ENCODE measurements around the gene SGCA. TPM values are rescaled to one million over a fixed set of nuclear protein-coding genes. Genes with fewer than 3 reads are reported as not detected.

The SGCA gene
- total RNA-seq, 1 donor from 2014 or later, result 0.64 TPM

DNA sequence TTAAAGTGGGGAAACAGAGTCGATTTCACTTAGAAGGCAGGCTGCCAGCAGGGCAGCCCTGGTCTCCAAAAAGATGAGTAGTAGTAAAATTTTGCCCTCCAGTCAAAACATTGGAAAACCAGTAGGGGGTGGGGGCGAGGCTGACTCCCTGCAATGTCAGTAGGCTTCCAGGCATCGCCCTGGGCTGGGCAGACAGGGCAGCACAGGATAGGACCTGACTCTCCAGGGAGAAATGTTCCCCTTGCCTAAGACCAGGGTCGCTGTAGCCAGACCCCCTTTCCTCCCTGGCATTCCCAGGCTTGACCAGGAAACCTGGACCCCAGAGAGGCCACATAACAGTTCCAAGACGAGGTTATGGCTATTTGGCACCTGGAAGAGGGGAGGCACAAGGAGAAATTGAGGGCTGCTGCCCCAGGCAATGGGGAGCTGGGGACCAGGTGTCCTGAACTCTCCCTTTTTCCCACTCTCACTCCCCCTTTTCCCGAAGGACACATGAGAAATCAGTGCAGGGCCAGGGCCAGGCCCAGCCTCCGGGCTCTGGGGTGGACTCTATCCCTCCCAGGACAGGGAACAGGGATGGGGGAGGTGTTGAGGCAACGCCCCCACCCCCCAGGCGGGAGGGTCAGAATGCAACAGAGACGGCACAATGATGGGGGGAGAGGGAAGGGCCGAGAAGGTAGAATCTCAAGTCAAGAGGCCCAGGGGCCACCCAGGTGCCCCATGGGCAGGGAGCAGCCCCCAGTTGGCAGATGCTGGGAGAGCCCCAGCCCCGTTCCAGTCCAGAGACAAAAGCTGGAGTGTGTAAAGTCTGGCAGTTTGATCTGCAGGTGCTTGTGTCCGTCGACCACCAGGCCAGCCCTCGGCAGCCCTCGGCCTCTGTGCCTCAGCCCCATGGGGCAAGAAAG is 31.3 kb upstream of the SGCA start:
- no peak for ATAC-seq

DNA sequence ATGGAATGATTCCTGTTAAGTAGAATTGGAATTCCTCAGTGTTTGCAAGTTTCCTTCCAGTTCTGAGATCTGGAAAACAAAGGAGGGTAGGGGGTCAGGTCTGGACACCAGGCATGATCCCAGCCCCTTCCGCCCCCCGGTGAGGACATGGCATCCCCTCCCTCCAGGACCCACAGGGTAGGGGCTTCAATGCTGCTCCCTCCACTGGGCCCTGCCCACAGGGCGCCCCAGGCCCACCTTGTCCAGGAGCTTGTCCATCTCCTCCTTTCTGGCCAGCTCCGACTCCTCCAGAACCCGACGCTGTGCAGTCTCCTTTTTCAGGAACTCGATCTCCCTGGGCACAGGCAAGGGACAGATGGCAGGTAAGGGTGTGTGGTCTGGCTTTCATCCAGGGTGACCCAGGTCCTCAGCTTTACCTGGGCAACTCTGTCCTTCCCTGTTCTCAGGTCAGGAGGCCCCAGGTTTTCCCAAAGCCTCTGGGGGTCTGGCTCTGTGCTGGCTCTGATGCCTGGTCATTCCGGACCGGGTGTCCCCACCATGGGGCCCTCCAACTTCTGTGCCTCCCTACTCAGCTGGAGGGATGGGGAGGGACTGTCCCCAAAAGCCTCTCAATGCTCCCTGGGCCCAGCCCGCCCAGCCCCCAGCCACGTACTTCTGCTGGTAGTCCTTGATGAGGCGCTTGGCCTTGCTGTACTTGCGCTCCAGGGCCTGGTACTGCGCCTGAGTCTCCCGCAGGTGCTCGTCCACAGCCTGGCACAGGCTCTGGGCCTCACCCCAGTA is 30.3 kb upstream of the SGCA start:
- no peak for ATAC-seq

DNA sequence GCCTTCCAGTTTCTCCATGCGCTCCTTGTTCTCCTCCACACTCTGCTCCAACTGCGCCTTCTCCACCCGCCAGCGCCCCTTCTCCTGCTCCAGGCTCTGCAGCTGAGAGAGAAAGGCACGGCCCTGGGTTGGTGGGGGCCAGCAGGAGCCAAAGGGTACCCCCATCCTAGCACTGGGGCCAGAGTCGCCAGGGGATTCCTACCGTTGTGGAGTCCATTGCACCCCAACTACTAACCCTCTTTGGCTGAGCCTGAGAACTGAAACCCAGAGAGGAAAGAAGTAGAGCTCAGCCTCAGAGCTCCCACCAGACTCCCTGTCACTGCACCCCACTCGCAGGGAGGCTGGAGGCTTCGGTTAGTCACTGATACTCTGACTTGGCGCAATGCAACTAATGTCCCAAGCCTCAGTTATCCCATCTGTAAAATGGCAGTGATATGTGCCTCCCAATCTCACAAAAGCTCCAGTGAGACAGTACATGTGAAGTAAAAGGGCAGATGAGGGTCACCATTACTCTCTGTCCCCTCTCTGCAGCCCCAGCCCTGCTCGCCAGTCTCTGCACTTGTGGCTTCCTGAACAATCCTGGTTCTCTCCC is 29.6 kb upstream of the SGCA start:
- ATAC-seq, result no peak

DNA sequence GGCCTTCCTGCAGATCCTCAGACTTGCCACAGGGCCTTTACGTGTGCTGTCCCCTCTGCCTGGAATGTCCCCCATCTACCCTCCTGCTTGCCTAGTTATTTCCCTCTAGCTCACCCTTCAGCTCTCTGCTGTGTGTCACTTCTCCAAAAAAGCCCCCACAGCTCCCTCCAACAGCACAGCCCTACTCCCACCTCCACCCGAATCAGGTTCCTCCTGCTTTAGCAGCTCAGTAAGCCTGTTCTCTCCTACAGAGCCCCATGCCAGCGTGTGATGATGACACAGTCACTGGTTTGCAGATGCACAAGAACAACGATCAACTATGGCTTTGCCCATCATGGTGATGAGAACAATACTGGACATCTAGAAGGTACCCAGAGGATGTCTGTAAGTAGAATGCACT is 28.8 kb upstream of the SGCA start:
- no peak for ATAC-seq

DNA sequence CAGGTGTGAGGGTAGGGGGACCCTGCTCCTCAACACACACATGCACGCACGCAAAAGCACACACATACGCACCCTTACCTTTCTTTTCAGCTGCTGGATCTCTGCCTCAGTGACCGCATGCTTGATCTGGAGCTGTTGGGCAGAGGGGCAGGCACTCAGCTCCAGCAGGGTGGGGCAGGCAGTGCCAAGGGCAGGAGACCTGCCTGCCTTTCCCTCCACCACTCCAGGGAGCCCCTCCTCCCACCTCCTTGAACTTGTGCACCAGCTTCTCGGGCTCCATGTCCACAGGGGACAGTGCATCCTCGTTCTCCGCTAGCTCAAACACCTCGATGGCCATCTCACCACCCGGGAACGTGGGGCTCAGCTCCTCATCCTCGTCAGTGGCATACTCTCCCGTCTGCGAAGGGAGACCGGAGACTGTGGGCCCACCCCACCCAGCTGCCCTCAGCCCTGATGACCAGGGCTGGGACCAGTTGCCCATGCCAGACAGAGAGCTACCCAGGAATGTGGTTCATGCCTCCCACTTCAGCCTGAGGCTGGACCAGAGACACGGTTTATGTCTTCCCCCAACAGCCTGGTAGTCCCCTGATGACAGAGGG is 26.5 kb upstream of the SGCA start:
- no peak for ATAC-seq

DNA sequence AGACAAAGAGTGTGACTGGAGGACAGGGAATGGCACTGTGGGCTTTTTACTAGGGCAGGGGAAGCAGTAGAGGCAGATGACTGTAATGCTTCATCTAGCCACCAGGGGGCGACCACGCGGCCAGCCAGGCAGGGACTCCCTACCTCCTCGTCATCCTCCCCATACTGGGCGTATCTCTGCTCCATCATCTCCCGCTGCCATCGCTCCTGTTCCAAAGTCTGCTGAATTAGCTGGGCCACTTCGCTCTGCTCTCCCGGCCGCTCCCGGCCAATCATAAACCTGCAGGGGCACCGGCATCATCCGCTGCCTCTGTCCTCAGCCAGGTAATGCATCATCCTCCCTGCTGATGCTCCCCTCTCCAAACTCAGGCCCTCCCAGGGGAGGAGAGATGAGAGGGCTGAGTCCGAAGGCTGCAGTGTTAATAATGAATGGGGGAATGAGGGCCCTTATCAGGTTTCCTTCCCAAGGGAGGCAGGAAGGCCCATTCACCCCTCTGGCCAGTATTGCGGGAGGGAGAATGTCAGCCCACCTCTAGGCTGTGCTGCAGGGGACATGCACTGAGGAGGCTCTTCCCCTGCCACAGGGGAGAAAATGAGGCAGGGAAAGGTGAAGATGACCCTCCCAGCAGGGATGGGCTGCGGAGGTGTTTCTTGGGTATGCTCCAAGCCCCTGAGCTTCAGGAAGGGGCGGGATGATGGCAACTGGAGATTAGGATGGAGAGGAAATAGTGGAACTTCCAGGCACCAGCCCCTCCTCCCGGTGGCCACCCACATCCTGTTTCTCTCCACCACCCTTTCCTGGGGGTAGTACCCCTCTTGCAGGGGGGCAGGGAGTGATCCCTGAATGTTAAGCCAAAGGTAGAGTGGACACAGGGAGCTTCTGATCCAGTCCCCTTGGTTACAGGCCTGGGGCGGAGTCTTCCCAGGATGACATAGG is 25.6 kb upstream of the SGCA start:
- peak; percentile 75 for ATAC-seq

DNA sequence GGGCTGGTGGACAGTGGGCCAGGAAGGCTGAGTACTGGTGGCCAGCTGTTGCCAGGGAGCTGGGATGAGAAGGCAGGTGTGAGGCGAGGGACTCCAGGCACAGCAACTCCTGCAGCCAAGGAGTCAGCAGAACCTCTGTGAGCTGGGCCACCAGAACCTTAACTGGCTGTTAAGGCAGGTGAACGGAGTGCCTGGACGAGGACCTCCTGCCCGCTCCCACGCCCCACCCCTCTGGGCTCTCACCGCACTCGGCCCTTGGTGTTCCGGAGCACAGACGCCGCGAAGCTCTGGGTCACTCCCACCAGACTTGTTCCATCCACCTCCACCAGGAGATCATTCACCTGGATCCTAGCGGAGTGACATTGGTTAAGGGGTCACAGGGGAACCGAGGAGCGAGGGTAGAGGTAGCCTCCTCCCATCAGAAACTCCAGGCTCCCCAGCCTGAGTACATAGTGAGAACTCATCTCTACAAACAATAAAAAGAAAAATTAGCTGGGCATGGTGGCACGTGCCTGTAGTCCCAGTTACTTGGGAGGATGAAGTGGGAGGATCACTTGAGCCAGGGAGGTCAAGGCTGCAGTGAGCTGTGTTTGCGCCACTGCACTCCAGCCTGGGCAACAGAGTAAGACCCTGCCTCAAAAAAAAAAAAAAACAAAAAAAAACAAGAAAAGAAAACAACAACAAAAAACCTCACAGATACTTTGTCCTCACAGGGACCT is 24.6 kb upstream of the SGCA start:
- no peak for ATAC-seq

DNA sequence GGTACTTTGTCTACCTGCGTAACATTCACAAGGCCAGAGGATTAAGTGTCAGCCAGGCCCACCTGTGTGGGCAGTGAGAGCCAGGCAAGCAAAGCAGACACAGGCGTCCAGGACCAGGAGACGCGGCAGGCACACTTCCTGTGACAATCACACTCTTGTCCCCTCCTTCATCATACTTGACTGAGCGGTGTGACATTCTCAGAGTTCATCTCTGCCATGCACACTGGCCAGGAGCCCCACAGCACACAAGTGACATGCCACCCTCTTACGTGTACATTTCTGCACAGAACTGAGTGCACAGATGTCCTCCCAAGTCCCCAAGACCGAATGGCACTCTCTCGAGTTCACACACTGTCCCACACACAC is 24.1 kb upstream of the SGCA start:
- no peak for ATAC-seq

DNA sequence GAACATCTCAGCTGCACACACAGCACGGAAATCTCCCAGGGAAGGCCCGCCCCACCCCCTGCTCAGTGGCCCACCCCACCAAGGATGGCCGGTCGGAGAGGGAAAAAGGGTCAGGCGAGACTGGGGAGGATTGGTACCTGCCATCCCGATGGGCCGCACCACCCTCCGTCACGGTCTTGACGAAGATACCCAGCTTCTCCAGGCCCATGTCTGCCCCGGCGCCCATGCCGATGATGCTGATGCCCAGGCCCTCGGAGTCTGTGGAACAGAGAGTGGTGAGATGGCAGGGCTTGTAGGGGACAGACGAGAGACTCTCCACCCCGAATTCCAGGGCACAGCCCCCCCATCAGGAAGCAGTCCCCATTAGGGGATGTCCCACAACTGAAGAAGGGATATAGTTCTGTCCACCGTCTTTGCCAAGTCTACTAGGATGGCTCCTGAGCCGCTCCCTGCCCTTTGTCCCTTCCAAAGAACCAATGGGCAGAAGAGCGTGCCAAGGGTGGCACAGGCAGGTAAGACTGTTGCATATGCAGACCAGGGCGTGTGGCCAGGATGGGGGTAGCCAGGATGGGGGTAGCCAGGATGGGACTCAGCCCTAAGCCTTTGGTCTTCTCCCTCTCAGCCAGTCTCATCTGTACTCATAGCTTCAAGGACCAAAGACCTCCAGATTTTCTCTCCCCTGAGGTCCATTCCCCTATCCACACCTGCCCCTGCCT is 22.2 kb upstream of the SGCA start:
- no peak for ATAC-seq

DNA sequence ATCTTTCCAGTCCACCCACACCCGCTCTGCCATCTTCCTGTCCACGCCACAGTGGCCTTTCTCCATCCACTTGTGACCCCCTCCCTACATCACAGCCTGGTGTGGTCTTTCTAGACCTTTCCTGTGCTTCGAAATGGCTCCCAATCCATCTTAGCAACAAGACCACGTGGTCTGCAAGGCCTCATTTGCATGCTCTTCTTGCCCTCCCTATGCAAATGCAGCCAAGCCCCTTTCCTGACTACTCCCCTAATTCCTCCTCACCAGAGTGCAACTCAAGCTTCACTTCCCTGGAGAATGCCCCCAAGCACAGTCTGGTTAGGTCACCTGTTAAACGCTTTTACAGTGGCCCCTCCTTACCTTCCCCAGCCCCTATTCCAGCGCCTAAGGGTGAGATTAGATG is 21.4 kb upstream of the SGCA start:
- ATAC-seq, result no peak

DNA sequence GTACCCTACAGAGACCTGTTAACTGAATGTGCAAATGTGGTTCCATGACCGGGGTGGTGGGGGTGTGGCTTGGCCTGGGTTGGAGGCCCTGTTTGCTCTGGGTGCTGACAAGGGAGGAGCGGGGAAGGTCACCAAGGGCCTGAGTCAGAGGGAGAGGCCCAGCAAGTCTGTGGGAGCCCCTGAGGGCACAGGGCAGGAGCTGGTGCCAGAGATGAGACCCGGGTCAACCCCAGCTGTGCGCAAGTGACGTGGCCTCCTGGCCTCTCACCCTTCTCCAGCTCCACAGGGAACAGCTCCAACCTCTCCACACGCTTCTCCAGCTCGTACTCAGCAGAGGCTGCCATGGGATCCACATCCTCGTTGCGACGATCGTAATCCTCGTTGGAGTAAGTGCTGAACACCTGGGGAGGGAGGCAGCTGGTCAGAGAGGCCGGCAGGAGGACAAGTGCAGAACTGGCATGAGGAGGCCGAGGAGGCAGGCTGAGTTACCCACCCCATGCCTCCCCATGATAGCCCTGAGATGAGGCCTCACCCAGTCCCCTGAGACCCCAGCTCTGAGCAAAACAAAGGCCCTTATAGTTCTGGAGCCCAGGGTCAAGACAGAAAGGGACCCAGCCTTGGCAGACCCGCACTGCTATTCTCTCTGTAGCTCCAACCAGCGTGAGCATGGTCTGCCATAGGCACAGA is 20.8 kb upstream of the SGCA start:
- peak; percentile 66 for ATAC-seq

DNA sequence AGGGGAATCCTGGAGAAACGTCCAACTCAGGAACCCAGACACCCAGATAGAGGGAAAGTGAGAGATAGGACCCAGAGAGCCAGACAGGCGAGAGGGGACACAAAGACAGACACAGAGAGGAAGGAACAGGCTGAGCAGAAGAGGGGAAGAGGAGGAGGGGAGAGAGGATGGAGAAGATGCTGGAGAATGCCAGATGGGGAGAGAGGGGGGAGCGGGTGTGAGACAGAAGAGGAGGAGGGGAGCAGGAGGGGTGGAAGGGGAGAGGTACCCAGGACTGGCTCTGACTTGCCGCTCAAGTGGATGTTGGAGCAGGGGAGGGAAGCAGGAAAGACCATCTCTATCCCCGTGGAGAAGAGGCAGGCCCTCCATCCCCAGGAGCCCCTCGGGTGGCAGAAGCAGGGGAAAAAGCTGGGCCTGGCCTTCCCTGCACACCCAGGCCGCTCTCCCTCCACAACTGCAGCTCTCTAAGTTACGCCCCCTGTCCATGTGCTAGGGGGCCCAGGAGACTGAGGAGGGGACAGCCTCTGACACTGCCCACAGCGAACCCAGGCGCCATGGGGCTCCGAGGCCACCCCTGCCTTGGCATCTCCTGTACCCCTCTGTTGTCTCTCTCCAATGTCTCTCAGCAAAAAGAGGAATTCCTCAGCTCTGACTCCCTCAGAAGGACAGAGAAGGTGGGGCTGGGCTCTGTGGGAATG is 20.1 kb upstream of the SGCA start:
- ATAC-seq, result no peak

DNA sequence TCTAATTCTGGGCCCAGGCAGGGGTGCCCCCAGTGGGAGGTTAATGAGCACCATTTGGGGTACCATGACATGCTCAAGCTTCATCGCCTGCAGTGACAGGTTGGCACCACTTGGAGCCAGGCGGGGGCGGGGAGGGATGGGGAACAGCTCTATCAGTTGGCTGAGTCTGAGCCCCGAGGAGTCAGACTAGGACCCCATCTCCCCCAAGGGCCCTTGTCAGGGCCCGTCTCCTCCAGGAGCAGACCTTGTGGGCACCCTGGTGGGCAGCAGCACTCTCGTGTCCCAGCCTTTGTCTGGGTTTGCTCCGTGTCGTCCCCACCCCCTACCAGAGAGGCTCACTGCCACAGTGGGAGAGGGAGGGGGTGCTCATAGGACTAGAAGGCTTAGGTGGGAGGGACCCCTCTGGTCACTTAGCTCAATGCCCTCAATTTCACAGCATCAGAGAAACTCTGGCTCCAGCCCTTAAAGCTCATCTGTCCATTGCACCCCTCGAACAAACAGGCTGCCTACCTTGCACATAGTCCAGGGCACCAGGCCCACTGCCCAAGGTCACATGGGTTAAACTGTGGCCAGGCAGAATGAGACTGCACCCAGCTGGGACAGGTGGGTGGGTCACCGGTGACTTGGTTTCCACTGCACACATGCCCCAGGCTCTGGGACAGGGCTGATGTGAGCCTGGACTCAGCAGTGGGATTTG is 19.4 kb upstream of the SGCA start:
- ATAC-seq, result no peak

DNA sequence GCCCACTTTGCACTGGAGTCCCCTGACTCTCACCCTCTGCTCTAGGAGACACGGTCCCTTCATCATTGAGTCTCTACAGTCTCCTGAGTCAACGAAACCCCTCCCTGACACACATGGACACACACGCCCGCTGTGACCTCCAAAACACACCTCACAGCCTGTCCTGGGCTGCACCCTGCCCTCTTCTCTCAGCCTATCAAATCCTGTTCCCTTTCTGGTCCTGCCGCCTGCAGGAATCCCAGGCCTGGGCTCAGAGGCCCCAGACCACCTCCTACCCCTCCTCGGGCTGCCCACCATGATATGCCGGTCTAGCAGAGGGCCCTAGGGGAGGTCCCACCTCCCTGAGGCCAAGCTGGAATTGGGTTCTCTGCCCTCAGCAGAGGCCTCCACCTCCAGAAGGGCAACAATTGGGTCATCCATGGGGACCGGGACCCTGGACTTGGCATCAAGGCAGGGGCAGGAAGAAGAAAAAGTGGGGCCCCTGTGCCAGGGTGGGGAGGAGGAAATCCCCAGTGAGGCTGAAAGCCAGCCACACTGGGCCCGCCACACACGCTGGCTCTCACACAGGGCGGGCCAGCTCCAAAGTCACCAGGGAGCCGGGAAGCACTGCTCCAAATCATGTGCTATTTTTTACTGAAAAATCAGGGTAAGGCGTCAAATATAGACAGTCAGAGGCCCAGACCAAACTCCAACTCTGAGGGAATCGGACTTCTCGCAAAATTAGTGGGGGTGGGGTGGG is 18.7 kb upstream of the SGCA start:
- peak; percentile 4 for ATAC-seq

DNA sequence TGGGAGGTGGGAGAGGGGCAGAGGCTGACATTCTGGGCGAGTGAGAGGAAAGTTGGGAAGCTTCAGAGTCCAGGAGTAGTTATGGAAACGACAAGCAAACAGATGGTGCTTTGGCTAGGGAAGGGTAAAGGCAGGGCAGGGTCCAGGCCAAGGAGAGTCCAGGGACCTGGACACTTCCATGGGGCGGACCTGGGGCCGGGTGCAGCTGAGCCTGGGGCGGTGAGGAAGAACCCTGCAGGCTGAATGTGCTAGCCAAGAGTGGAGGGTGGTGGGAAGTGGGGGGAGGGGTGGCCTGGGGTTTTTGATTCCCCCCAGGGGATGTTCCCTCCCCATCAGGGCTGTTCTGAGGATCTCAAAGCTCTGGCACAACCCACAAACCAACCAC is 18.0 kb upstream of the SGCA start:
- ATAC-seq, result no peak

DNA sequence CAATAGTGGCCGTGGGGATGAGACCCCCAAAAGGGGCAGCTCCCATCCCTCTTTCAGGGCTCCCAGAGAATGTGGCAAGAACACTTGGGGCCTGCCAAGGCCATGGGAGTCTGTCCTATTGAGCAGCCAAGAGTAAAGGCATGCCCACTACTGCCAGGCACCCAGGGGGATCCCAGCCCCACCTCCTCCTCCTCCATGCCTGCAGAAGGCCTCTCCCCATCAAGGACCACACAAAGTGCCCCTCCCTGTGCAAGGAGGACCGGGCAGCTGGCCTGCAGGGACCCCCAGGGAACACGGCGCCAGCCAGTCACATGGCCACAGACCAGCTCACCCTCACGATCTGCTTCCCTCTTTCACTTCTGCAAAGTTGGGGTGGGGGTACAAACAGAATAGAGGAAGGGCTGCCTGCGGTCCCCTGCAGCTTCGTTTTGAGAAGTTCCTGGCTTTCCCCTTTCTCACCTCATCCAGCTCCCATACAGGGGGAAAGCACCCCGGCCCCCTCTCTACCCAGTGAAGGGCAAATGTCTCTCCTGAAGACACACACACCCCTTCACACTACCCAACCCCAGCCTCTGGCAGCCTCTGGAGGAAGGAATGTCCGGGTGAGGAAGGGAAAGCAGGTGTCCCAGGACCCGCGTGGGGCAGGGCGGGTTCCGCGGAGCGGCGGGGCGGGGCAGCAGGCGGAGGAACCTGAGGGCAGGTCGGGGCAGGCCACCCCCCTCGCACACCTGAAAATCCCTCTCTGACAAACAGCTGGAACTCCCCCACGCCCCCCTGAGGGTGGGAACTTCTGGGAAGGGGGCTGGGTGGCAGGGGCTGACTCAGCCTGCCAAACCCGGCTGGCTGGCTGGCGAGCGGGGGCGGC is 17.3 kb upstream of the SGCA start:
- peak; percentile 67 for ATAC-seq

DNA sequence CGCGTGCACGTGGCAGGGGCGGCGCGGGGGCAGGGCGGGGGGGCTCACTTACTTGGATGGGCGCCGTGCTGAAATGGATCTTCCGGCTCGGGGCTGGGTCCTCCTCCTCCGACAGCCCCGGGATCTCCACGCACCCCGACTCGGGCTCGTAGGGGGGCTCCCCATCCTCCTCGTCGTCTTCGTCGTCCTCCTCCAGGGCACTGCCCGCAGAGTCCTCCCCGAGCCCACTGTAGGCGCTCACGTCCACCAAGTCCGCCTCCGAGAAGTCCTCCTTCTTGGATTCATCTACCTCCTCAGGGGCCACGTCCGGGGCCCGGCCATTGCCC is 16.8 kb upstream of the SGCA start:
- no peak for ATAC-seq

All from esophagus mucosa (tissue), 1 donor.